ENCODE measurements around the gene CPS1.

Gene CPS1

DNA sequence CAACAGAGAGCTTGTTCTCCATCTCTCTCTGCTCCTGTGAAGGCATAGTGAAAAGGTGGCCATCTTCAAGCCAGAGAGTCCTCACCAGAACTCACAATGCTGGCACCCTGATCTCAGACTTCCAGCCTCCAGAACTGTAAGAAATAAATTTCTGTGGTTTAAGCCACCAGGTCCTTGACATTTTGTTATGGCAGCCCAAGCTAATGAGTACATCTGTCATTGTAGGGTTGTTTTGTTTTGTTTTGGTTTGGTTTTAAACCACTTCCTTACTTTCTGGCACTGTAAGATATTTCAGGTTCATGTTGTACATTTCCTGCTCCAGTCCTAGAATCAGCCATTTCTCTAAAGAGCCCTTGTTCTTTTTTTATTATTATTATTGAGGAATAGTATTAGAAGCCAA, 171.2 kb downstream of the CPS1 start:
- TF ChIP-seq EGR1 (IDR thresholded peaks at IDR 0.05) (no peak), CEBPB (IDR thresholded peaks at IDR 0.05) (no peak), TEAD4 (IDR thresholded peaks at IDR 0.05) (no peak), CREB1 (IDR thresholded peaks at IDR 0.05; ENCODE audit: low read depth) (no peak), FOXM1 (IDR thresholded peaks at IDR 0.05; ENCODE audit: borderline replicate concordance, low read depth) (no peak), NFIC (IDR thresholded peaks at IDR 0.05) (no peak), EP300 (IDR thresholded peaks at IDR 0.05; ENCODE audit: borderline replicate concordance) (no peak), TAF1 (IDR thresholded peaks at IDR 0.05; ENCODE audit: low read depth) (no peak)
- TF ChIP-seq, protein P1, sequence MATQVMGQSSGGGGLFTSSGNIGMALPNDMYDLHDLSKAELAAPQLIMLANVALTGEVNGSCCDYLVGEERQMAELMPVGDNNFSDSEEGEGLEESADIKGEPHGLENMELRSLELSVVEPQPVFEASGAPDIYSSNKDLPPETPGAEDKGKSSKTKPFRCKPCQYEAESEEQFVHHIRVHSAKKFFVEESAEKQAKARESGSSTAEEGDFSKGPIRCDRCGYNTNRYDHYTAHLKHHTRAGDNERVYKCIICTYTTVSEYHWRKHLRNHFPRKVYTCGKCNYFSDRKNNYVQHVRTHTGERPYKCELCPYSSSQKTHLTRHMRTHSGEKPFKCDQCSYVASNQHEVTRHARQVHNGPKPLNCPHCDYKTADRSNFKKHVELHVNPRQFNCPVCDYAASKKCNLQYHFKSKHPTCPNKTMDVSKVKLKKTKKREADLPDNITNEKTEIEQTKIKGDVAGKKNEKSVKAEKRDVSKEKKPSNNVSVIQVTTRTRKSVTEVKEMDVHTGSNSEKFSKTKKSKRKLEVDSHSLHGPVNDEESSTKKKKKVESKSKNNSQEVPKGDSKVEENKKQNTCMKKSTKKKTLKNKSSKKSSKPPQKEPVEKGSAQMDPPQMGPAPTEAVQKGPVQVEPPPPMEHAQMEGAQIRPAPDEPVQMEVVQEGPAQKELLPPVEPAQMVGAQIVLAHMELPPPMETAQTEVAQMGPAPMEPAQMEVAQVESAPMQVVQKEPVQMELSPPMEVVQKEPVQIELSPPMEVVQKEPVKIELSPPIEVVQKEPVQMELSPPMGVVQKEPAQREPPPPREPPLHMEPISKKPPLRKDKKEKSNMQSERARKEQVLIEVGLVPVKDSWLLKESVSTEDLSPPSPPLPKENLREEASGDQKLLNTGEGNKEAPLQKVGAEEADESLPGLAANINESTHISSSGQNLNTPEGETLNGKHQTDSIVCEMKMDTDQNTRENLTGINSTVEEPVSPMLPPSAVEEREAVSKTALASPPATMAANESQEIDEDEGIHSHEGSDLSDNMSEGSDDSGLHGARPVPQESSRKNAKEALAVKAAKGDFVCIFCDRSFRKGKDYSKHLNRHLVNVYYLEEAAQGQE (IDR thresholded peaks at IDR 0.05; ENCODE audit: low read depth), result no peak
